Keratinocyte (primary cell): Measurements from ENCODE around the gene NPC2. TPM values are rescaled to one million over a fixed set of nuclear protein-coding genes. Genes with fewer than 3 reads are reported as not detected.
"Not testable (repeated sequence)": the region's sequence is repeated elsewhere in the genome, so short reads cannot be mapped to it uniquely, and the experiment has no call there.

ENCODE experiments used
- DNase-seq: peaks from one replicate; pipeline ENCODE4 v3.0.0-alpha.2; 2011; ENCODE audit warnings: low read depth, missing footprints, low spot score
- FAIRE-seq: peaks from 2 replicates; lab custom pipeline; 2011; peaks lifted over from hg19 to GRCh38; lab: Jason Lieb, UNC
- H2AFZ ChIP-seq: 2 replicates; pipeline ENCODE4 v1.6.0; 2012; ENCODE audit warnings: low read length, control low read depth, inconsistent platforms; ENCODE audit not compliant: control insufficient read depth
- H3K27ac ChIP-seq: 2 replicates; pipeline ENCODE4 v1.5.1; 2011; ENCODE audit warnings: low read length; ENCODE audit not compliant: control insufficient read depth, insufficient read depth
- H3K27me3 ChIP-seq: 3 replicates; pipeline ENCODE4 v1.6.0; 2011; ENCODE audit warnings: low read length; ENCODE audit not compliant: control insufficient read depth, insufficient read depth; ENCODE audit errors: extremely low read depth
- H3K36me3 ChIP-seq, 2 experiments: 2 replicates in 1 of 2; 3 replicates in 1 of 2; pipeline ENCODE4 v1.5.1; 2011; ENCODE audit warnings: low read length in 2 of 2, mild to moderate bottlenecking in 1 of 2; ENCODE audit not compliant: control insufficient read depth in 2 of 2, insufficient read depth in 2 of 2; ENCODE audit errors: extremely low read depth in 1 of 2
- H3K4me1 ChIP-seq: 3 replicates; pipeline ENCODE4 v1.5.1; 2011; ENCODE audit warnings: low read length; ENCODE audit not compliant: control insufficient read depth, insufficient read depth; ENCODE audit errors: extremely low read depth
- H3K4me2 ChIP-seq: 3 replicates; pipeline ENCODE4 v1.6.0; 2011; ENCODE audit warnings: low read depth, low read length; ENCODE audit not compliant: control insufficient read depth, insufficient read depth; ENCODE audit errors: extremely low read depth
- H3K4me3 ChIP-seq, 3 experiments: fragments of 200-600 bp in 1 of 3; sonication (generic) in 1 of 3; 2 replicates in 2 of 3; 3 replicates in 1 of 3; pipeline ENCODE4 v1.5.1; 2011 to 2016; ENCODE audit warnings: low read length in 3 of 3, mild to moderate bottlenecking in 3 of 3, control low read depth in 2 of 3, inconsistent platforms in 1 of 3, low read depth in 1 of 3, mixed read lengths in 1 of 3, mixed run types in 1 of 3, moderate library complexity in 1 of 3; ENCODE audit not compliant: control insufficient read depth in 2 of 3, insufficient read depth in 2 of 3; ENCODE audit errors: extremely low read depth in 1 of 3
- H3K79me2 ChIP-seq: 2 replicates; pipeline ENCODE4 v1.6.0; 2012; ENCODE audit warnings: low read length; ENCODE audit not compliant: control insufficient read depth, insufficient read depth
- H3K9ac ChIP-seq: 3 replicates; pipeline ENCODE4 v1.6.0; 2011; ENCODE audit warnings: low read length; ENCODE audit not compliant: control insufficient read depth, insufficient read depth; ENCODE audit errors: extremely low read depth
- H3K9me1 ChIP-seq: 3 replicates; pipeline ENCODE4 v1.6.0; 2011; ENCODE audit warnings: low read length; ENCODE audit not compliant: control insufficient read depth, insufficient read depth; ENCODE audit errors: extremely low read depth
- H3K9me3 ChIP-seq: 2 replicates; pipeline ENCODE4 v1.5.1; 2012; ENCODE audit warnings: low read depth, low read length; ENCODE audit not compliant: control insufficient read depth
- H4K20me1 ChIP-seq: 3 replicates; pipeline ENCODE4 v1.6.0; 2011; ENCODE audit warnings: low read length; ENCODE audit not compliant: control insufficient read depth, insufficient read depth; ENCODE audit errors: extremely low read depth
- EZH2 ChIP-seq: IDR thresholded peaks from one replicate; pipeline ENCODE4 v1.6.1; 2012; ENCODE audit warnings: inconsistent platforms, mild to moderate bottlenecking, low read length, moderate library complexity
- dilution Hi-C: fragments of 300-500 bp; cut with MboI; formaldehyde crosslinking; loops from one replicate; pipeline ENCODE4 v1.7.0; 2020; ENCODE audit warnings: low sequenced_read_pairs; ENCODE audit not compliant: extremely low pct_ligation_motif_present
- polyA plus RNA-seq, 5 experiments: library from polyadenylated mRNA; depleted of rRNA in 3 of 5; stranded (reverse) in 3 of 5; stranded (forward) in 1 of 5; unstranded in 1 of 5; fragments of >200 nt; gene quantifications; 1 replicate in 1 of 5; 2 replicates in 3 of 5; 3 replicates in 1 of 5; pipeline versions ENCODE4 v1.2.1 to v1.2.3, GENCODE V29; 2011 to 2012; ENCODE audit warnings: missing spikeins in 2 of 5, low read depth in 1 of 5, low replicate concordance in 1 of 5
- TF ChIP-seq, protein P1 (sequence below), 3 experiments: IDR thresholded peaks in 1 of 3; conservative IDR thresholded peaks in 1 of 3; optimal IDR thresholded peaks in 1 of 3; 2 replicates in 2 of 3; 3 replicates in 1 of 3; pipeline versions ENCODE3 to v1.5.1; 2011; ENCODE audit warnings: low read length in 3 of 3, mild to moderate bottlenecking in 3 of 3, moderate library complexity in 2 of 3, control low read depth in 1 of 3, inconsistent platforms in 1 of 3; ENCODE audit not compliant: insufficient read depth in 2 of 3; ENCODE audit errors: extremely low read depth in 1 of 3

Gene NPC2
- polyA plus RNA-seq, 1 donor (not counting 4 experiments of a cell fraction or from before 2014, with no cell fraction given), result 221 TPM

DNA sequence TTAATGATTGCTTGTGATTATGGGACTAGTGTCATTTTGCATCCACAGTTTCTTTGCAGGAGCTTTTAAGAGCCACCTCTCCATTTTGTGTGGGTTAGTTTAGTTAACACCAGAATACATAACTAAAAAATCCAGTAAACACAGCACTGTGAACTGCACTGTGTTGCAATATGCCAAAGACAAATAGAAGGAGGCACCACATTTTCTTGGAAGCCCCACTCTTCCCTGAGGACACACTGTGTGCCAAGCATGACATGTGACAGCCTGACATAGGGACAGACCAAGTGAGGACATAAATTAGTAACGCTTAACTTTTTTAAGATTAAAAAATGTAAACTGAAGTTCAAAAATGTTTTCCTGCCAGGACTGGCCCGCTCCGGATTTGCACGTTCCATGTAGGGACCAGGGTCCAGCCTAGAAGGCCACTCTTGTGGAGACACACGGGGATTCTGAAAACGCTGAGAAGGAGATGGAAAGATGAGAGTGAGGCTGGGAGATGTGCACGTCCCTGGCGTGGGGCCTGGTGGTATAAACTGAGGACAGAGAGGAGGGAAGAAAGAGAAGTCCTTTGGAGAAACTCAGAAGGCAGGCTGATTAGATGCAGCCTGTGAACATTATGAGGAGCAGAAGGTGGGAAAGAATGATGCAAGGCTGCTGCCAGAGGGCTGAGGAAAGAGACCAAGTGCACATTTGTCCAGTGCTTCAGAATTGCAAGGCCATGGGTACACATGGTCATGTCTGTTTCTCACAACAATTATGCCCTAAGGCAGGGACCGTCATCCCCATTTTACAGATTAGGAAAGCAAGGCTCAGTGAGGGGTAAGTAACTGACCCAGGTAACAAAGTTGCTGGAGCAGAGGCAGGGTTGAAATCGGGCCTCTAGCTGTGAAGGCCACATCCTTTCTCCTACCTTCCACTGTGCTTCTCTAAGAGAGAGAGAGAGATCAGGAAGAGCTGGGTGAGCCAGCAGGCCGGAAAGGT lies 45.6 kb upstream of the NPC2 start:
- Histone ChIP-seq H3K4me3 (no peak overlapping the region), H3K27ac (no peak overlapping the region), H3K27me3 (no peaks in the 10 kb centered on the region), H2AFZ (no peak overlapping the region), H3K4me2 (no peak overlapping the region), H3K4me1 (no peaks in the 10 kb centered on the region), H3K9ac (no peak overlapping the region), H3K9me1 (no peaks in the 10 kb centered on the region), H3K36me3 (peaks cover 20 to 29% of the 10 kb centered on the region in 2 experiments), H4K20me1 (no peaks in the 10 kb centered on the region), H3K79me2 (no peaks in the 10 kb centered on the region), H3K9me3 (no peaks in the 10 kb centered on the region)
- no peak for DNase-seq
- FAIRE-seq, result no peak
- TF ChIP-seq, protein P1, sequence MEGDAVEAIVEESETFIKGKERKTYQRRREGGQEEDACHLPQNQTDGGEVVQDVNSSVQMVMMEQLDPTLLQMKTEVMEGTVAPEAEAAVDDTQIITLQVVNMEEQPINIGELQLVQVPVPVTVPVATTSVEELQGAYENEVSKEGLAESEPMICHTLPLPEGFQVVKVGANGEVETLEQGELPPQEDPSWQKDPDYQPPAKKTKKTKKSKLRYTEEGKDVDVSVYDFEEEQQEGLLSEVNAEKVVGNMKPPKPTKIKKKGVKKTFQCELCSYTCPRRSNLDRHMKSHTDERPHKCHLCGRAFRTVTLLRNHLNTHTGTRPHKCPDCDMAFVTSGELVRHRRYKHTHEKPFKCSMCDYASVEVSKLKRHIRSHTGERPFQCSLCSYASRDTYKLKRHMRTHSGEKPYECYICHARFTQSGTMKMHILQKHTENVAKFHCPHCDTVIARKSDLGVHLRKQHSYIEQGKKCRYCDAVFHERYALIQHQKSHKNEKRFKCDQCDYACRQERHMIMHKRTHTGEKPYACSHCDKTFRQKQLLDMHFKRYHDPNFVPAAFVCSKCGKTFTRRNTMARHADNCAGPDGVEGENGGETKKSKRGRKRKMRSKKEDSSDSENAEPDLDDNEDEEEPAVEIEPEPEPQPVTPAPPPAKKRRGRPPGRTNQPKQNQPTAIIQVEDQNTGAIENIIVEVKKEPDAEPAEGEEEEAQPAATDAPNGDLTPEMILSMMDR (optimal IDR thresholded peaks at IDR 0.05 in 1 of 3, IDR thresholded peaks at IDR 0.05 in 1 of 3, conservative IDR thresholded peaks at IDR 0.05 in 1 of 3; ENCODE audit: extremely low read depth in 1 of 3, insufficient read depth in 2 of 3, low read length in 3 of 3), result no peak
- no peak for TF ChIP-seq EZH2
- dilution Hi-C loops, result no loop called here

DNA sequence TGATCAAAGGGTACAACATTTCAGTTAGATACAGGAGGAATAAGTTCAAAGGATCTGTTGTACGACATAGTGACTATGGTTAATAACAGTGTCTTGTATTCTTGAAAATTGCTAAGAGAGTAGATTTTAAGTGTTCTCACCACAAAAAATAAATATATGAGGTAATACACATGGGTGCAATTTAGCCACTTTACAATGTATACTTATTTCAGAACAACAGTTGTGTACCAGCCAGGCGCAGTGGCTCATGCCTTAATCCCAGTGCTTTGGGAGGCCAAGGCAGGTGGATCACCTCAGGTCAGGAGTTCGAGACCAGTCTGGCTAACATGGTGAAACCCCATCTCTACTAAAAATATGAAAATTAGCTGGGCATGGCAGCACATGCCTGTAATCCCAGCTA lies 43.2 kb upstream of the NPC2 start:
- H3K9me1 ChIP-seq, H3K9me3 ChIP-seq, H3K4me3 ChIP-seq, H3K4me1 ChIP-seq, dilution Hi-C loops, FAIRE-seq, DNase-seq, H2AFZ ChIP-seq, H3K27me3 ChIP-seq, H4K20me1 ChIP-seq, H3K9ac ChIP-seq, H3K4me2 ChIP-seq, H3K27ac ChIP-seq, H3K79me2 ChIP-seq: not testable (repeated sequence)
- peaks cover 20 to 28% of the 10 kb centered on the region in 2 experiments for H3K36me3 ChIP-seq
